ENCODE data around the gene NUPR1.
"Not testable (repeated sequence)": the region's sequence is repeated elsewhere in the genome, so short reads cannot be mapped to it uniquely, and the experiment has no call there.

NUPR1 gene

GRCh38 chr16:28497386-28497785 is 41.4 kb downstream of the NUPR1 start:
- DNase-seq: no peak

GRCh38 chr16:28496844-28497243 is 41.9 kb downstream of the NUPR1 start:
- DNase-seq: no peak

- no peak for DNase-seq
These were observed 42.7 kb downstream of the NUPR1 start for GRCh38 chr16:28495795-28496749.

- DNase-seq: no peak
These were observed 43.5 kb downstream of the NUPR1 start for GRCh38 chr16:28495098-28495793.

GRCh38 chr16:28494121-28494851 is 44.5 kb downstream of the NUPR1 start, which contains the start of gene APOBR:
TSS of gene APOBR (plus strand) at chr16:28494643. CDS start at chr16:28494682, 39 bp downstream.
- peak; percentile 93 for DNase-seq

GRCh38 chr16:28492511-28492910 is 46.3 kb downstream of the NUPR1 start:
- DNase-seq: no peak

GRCh38 chr16:28491970-28492474 is 46.8 kb downstream of the NUPR1 start, which contains the start of gene CLN3:
TSS of gene CLN3 (minus strand) at chr16:28492074. CDS start at chr16:28491759, 315 bp downstream.
- peak; percentile 85 for DNase-seq

- DNase-seq: no peak
These were observed 47.4 kb downstream of the NUPR1 start for GRCh38 chr16:28491230-28491969.

- no peak for DNase-seq
These were observed 52.5 kb downstream of the NUPR1 start for GRCh38 chr16:28486266-28486665.

- DNase-seq: not testable (repeated sequence)
These were observed 55.4 kb downstream of the NUPR1 start for GRCh38 chr16:28483361-28483760.

All from KG1 (cell line).